Activated CD8-positive, alpha-beta memory T cell treated with anti-CD3 and anti-CD28 coated beads, Interleukin-2, amount 50 U/mL, for 24 hours (primary cell): ENCODE results near the gene ANKRD45.
"Not testable (repeated sequence)": the region's sequence is repeated elsewhere in the genome, so short reads cannot be mapped to it uniquely, and the experiment has no call there.

Source experiments
- DNase-seq: peaks from one replicate; pipeline ENCODE4 v3.0.0-alpha.2; 2020; ENCODE audit errors: extremely low read depth

The ANKRD45 gene, protein sequence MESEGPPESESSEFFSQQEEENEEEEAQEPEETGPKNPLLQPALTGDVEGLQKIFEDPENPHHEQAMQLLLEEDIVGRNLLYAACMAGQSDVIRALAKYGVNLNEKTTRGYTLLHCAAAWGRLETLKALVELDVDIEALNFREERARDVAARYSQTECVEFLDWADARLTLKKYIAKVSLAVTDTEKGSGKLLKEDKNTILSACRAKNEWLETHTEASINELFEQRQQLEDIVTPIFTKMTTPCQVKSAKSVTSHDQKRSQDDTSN

DNA sequence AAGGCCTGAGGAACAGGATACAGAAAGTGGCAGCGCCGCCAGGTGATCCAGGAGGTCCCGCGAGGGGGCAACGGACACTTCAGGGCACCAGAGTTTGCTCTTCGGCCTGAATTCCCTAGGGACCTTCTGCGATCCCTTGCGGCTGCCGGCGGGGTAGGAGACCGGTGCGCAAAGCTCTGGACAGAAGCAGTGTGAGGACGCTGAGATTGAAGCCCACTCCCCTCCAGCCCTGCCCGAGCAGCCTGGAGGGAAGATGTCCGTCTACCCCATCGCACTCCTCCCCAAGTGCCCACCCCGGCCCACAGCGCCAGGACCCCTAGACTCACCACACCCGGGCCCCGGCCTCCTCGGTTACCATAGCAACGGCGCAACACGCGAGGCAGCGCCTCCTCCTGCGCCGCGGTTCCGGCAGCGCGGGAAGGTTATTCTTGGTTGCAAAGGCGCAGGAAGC lies at the start of gene ANKRD45:
Gene ANKRD45 (minus strand): TSS at position 361 of the 451 bp plus-strand sequence. CDS start 10,433 bp downstream, outside the sequence.
- DNase-seq = no peak

DNA sequence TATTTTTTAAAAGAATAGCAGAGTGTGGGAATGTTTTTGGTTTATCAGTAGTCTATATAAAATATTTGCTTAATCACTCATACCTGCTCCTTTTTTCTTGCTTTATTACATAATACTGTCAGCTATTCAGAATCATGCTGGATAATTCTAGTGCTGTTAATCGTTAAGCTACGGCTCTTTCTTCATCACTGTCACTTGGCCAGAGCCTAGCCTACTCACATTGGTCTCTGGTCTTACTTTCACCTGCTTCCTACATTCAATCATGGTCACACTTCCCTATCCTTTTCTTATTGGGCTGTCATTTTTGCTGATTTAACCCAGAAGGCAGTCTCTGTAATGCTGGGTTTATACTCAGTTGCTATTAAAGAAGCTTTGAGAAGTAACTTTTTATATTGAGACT lies 47.6 kb upstream of the ANKRD45 start:
- DNase-seq = no peak

- DNase-seq = no peak
Observed at GRCh38 chr1:173715538-173715844, 45.8 kb upstream of the ANKRD45 start.

- DNase-seq = peak; percentile 66
Observed at GRCh38 chr1:173714759-173715537, 45.3 kb upstream of the ANKRD45 start, which contains the start of gene KLHL20. KLHL20 (plus strand) TSS chr1:173714981; CDS start chr1:173716044, 1,063 bp downstream.

- no peak for DNase-seq
Observed at GRCh38 chr1:173714441-173714758, 44.7 kb upstream of the ANKRD45 start.

GRCh38 chr1:173708787-173709186 lies 39.1 kb upstream of the ANKRD45 start:
- no peak for DNase-seq

DNA sequence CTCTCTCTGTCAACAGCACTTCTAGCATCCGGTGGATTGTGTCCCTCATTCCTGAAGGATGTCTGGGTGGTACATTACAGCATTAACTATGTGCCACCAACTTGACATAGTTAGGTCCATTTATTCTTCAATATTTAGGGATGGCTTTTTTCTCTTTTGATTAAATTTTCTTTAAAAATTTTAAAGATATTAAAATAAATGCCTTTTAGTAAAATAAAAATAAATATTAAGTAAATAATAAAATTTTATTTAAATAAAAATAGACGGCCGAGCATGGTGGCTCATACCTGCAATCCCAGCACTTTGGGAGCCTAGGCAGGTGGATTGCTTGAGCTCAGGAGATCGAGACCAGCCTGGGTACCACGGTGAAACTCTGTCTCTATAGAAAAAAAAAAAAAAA lies 35.5 kb upstream of the ANKRD45 start:
- no peak for DNase-seq

GRCh38 chr1:173702736-173703135 lies 33.1 kb upstream of the ANKRD45 start:
- DNase-seq = no peak

DNA sequence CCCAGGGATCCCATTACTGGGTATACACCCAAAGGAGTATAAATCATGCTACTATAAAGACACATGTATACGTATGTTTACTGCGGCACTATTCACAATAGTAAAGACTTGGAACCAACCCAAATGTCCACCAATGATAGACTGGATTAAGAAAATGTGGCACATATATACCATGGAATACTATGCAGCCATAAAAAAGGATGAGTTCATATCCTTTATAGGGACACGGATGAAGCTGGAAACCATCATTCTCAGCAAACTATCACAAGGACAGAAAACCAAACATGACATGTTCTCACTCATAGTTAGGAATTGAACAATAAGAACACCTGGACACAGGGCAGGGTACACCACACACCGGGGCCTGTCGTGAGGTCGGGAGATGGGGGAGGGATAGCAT lies 31.6 kb upstream of the ANKRD45 start:
- DNase-seq = not testable (repeated sequence)

DNA sequence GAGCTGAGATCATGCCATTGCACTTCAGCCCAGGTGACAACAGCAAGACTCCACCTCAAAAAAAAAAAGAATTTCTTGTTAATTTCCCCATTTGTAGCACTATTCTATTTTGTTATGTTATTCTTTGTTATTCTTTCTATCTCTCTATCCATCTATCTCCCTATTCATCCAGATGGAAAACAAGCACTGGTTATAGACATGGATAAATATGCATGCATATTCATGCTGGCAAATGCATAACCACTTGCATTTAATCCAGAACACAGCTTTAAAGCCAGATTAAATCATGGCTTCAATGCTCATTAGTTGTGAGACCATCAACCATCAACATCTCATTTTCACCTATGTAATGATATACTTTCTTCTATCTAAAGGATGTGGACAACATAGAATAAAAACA lies 23.6 kb upstream of the ANKRD45 start:
- DNase-seq = no peak

DNA sequence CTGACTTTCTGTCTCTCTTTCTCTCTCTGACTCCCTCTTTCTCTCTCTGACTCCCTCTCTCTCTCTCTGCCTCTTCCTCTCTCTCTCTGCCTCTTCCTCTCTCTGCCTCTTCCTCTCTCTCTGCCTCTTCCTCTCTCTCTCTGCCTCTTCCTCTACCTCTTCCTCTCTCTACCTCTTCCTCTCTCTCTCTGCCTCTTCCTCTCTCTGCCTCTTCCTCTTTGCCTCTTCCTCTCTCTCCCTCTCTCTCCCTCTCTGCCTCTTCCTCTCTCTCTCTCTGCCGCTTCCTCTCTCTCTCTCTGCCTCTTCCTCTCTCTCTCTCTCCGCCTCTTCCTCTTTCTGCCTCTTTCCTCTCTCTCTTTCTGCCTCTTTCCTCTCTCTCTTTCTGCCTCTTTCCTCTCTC lies 18.6 kb upstream of the ANKRD45 start:
- DNase-seq = no peak

- DNase-seq = not testable (repeated sequence)
Observed at GRCh38 chr1:173685121-173685520, 15.5 kb upstream of the ANKRD45 start.

DNA sequence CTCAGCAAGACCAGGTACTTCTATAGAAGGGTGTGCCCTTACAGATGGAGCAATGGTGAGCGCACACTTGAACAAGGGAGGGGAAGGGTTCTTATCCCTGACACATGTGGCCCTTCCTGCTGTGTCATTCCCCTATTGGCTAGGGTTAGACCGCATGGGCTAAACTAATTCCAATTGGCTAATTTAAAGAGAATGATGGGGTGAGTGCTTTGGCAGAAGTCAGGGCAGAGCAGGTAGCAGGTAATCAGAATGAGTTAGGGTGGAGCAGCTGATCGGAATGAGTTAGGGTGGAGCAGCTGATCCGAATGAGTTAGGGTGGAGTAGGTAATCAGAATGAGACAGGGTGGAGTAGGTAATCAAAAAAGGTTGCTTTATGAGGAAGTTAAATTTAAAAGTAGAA lies 14.2 kb upstream of the ANKRD45 start:
- DNase-seq = not testable (repeated sequence)

DNA sequence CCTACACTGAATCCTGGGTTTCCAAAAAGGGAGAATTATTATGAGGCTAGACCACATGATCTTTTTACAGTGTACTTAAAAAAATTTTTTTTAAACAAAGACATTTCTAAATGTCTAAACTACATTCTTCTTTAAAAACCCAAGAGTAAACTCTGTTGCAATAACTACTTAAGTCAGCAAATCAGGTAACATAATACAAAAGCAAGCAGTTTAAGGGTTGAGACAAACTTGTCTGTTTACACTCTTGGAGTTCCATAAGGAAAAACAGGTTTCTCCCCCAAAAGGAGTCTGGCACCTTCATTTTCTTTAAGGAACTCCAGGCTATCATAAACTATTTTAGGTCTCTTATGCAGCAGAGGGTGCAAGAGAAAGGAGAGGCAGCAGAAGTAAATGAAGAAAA lies 12.5 kb upstream of the ANKRD45 start:
- no peak for DNase-seq

GRCh38 chr1:173680152-173680551 lies 10.5 kb upstream of the ANKRD45 start:
- not testable (repeated sequence) for DNase-seq

DNA sequence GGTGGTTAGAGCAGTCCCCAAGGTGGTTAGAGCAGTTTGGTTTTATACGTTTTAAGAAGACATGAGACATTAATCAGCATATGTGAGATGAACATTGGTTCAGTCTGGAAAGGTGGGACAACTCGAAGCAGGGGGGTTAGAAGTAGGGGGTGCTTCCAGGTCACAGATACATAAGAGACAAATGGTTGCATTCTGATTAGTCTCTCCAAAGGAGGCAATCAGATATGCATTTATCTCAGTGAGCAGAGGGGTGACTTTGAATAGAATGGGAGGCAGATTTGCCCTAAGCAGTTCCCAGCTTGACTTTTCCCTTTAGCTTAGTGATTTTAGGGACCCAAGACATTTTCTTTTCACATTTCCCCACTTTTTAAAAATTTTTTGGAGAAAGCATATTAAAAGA lies 4.8 kb upstream of the ANKRD45 start:
- DNase-seq = not testable (repeated sequence)

- DNase-seq = no peak
Observed at GRCh38 chr1:173666646-173667045, 3.0 kb downstream of the ANKRD45 start.

DNA sequence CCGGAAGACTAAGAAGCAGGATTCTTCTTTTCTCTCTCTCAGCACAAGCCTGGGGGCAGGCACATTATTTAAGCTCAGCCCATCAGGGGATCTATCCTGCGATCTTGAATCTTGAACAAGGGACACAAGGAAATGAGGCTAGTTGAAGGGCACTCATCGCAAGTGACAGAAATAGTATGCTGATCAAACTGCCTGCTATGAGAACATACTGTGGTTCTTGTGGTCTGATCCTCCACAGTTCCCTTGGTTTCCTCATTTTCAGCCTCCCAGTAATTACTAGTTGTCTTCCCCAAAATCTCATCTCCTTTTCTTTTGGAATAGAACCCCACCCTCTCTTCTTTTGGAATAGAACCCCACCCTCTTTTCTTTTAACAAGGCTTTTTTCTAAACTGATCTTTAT lies 6.5 kb downstream of the ANKRD45 start:
- no peak for DNase-seq

DNA sequence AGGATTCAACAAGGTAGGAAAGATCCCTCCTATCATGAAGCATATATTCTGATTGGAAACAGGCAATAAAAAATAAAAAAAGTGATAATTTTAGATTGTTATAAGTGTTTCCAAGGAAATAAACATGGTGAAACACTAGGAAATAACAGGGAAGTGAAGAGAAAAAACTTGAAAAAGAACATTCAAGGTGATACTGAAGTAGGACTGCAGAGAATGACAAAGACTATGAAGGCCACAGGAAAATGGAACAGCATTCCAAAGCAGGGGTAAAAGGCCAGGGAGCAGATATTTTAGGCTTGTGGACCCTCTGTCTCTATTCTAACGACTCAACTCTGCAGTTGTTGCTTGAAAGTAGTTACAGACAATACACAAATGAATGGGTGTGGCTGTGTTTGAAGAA lies 7.9 kb downstream of the ANKRD45 start:
- no peak for DNase-seq

GRCh38 chr1:173661271-173661670 lies 8.4 kb downstream of the ANKRD45 start:
- no peak for DNase-seq

DNA sequence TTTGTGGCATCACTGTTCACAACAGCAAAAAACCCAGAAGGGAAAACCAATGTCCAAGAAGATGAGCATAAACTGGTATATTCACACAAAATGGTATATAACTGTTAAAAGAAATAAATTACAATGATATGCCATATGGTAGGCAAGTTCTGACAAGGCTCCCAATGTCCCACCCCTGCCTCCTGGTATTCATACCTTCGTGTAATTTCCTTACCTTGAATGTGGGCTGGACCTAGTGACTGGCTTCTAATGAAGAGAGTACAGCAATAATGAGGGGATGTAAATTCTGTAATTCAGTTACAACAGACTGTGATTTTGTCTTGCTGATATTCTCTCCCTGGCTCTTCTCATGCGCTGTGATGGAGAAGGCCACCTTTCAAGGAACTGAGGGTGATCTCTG lies 9.3 kb downstream of the ANKRD45 start:
- no peak for DNase-seq

DNA sequence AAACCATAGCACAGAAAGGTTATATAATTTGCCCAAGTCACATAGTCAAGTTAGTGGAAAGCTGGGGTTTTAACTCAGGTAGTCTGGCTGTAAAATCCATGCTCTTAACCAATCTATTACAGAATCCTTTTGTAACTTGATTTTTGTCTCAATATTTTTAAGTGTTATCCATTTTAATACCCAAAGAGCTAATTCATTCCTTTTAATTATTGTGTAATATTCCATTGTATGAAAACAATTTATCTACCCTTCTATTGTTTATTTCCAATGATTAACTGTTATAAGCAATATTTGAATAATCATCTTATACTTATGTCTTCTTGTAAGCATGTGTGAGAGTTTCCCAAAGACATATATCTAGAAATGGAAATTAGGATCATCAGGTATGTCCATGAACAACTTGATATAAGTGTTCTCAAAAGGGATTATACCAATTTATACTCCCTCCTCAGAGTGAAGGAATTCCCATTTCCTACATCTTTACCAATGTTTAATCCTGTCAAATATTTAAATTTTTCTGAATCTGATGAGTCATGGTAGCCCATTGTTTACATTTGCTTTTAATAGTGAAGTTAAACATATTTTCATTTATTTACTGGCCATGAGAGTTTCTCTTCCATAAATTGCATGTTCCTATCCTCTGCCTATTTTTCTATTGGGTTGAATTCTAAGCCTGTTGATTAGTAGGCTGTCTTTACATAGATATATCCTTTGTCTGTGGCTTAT lies 20.6 kb downstream of the ANKRD45 start:
- DNase-seq = no peak

DNA sequence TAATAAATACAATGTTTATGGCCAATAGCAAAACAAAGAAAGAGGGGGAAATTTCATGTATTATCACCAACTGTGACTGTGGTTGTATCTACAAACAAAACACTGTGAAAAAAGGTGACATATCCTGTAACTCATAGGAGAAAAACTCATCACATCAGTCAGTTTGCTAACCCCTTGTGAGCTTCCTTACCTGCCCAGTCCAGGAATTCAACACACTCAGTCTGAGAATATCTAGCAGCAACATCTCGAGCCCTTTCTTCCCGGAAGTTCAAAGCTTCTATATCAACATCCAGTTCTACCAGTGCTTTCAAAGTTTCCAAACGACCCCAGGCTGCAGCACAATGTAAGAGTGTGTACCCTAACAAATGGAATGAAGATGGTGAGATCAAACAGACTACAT lies 23.0 kb downstream of the ANKRD45 start:
- no peak for DNase-seq
